Skeletal muscle satellite cell (primary cell): Measurements from ENCODE around the gene FAM20C.

Experiments
- H3K27me3 ChIP-seq: 2 replicates; pipeline ENCODE4 v1.7.0; 2013; ENCODE audit warnings: low read length; ENCODE audit not compliant: control insufficient read depth, insufficient read depth
- H3K36me3 ChIP-seq: 2 replicates; pipeline ENCODE4 v1.7.0; 2013; ENCODE audit warnings: mild to moderate bottlenecking, control low read depth, low read length; ENCODE audit not compliant: insufficient read depth
- H3K4me1 ChIP-seq: 2 replicates; pipeline ENCODE4 v1.7.0; 2013; ENCODE audit warnings: low read length; ENCODE audit not compliant: control insufficient read depth, insufficient read depth
- H3K4me2 ChIP-seq: 2 replicates; pipeline ENCODE4 v1.7.0; 2013; ENCODE audit warnings: mild to moderate bottlenecking, low read length
- H3K4me3 ChIP-seq: 2 replicates; pipeline ENCODE4 v1.7.0; 2013; ENCODE audit warnings: low read length
- H3K9ac ChIP-seq: 2 replicates; pipeline ENCODE4 v1.7.0; 2013; ENCODE audit warnings: mild to moderate bottlenecking, low read depth, low read length, moderate library complexity
- H3K9me3 ChIP-seq: replicated peaks from 2 replicates; pipeline ENCODE4 v1.7.0; 2013; ENCODE audit warnings: mild to moderate bottlenecking, control low read depth, low read length

Gene FAM20C

GRCh38 chr7:255038-255435 is 62.7 kb downstream of the FAM20C start:
- H3K36me3 ChIP-seq: peaks cover 34% of the 10 kb centered on the region
- H3K4me1 ChIP-seq: no peaks in the 10 kb centered on the region
- H3K9me3 ChIP-seq: no peaks in the 10 kb centered on the region
- no peak overlapping the region for H3K9ac ChIP-seq
- no peak overlapping the region for H3K4me3 ChIP-seq
- H3K4me2 ChIP-seq: no peak overlapping the region
- no peaks in the 10 kb centered on the region for H3K27me3 ChIP-seq

- no peaks in the 10 kb centered on the region for H3K4me1 ChIP-seq
- peaks cover 41% of the 10 kb centered on the region for H3K36me3 ChIP-seq
- no peak overlapping the region for H3K9ac ChIP-seq
- no peak overlapping the region for H3K4me2 ChIP-seq
- H3K9me3 ChIP-seq: no peaks in the 10 kb centered on the region
- H3K4me3 ChIP-seq: no peak overlapping the region
- H3K27me3 ChIP-seq: no peaks in the 10 kb centered on the region
Observed at GRCh38 chr7:255721-256361, 63.5 kb downstream of the FAM20C start.

GRCh38 chr7:256461-256940 is 64.1 kb downstream of the FAM20C start:
- Histone ChIP-seq H3K36me3 (peaks cover 43% of the 10 kb centered on the region), H3K4me3 (no peak overlapping the region), H3K9me3 (no peaks in the 10 kb centered on the region), H3K4me2 (no peak overlapping the region), H3K9ac (no peak overlapping the region), H3K27me3 (no peaks in the 10 kb centered on the region), H3K4me1 (no peaks in the 10 kb centered on the region)

GRCh38 chr7:256981-257646 is 64.7 kb downstream of the FAM20C start:
- Histone ChIP-seq H3K27me3 (no peaks in the 10 kb centered on the region), H3K9ac (no peak overlapping the region), H3K36me3 (peaks cover 43% of the 10 kb centered on the region), H3K4me2 (no peak overlapping the region), H3K9me3 (peaks cover 5% of the 10 kb centered on the region), H3K4me3 (no peak overlapping the region), H3K4me1 (no peaks in the 10 kb centered on the region)

GRCh38 chr7:257647-257992 is 65.2 kb downstream of the FAM20C start:
- no peak overlapping the region for H3K4me3 ChIP-seq
- H3K9ac ChIP-seq: no peak overlapping the region
- peaks cover 10% of the 10 kb centered on the region for H3K9me3 ChIP-seq
- H3K36me3 ChIP-seq: peaks cover 43% of the 10 kb centered on the region
- no peaks in the 10 kb centered on the region for H3K27me3 ChIP-seq
- H3K4me1 ChIP-seq: no peaks in the 10 kb centered on the region
- H3K4me2 ChIP-seq: no peak overlapping the region

GRCh38 chr7:258476-259190 is 66.3 kb downstream of the FAM20C start:
- Histone ChIP-seq H3K9me3 (peaks cover 11% of the 10 kb centered on the region), H3K4me3 (no peak overlapping the region), H3K36me3 (peaks cover 35% of the 10 kb centered on the region)

GRCh38 chr7:259191-259505 is 66.8 kb downstream of the FAM20C start:
- Histone ChIP-seq H3K4me3 (no peak overlapping the region), H3K36me3 (peaks cover 35% of the 10 kb centered on the region), H3K27me3 (no peaks in the 10 kb centered on the region), H3K9me3 (peaks cover 11% of the 10 kb centered on the region), H3K4me1 (no peaks in the 10 kb centered on the region), H3K9ac (no peak overlapping the region), H3K4me2 (no peak overlapping the region)

More at GRCh38 chr7:258476-259190, 66.3 kb downstream of the FAM20C start:
- no peaks in the 10 kb centered on the region for H3K4me1 ChIP-seq
- H3K27me3 ChIP-seq: no peaks in the 10 kb centered on the region
- no peak overlapping the region for H3K9ac ChIP-seq
- H3K4me2 ChIP-seq: no peak overlapping the region

- no peak overlapping the region for H3K4me3 ChIP-seq
- H3K27me3 ChIP-seq: peaks cover 6% of the 10 kb centered on the region
- no peak overlapping the region for H3K4me2 ChIP-seq
- no peaks in the 10 kb centered on the region for H3K4me1 ChIP-seq
- H3K36me3 ChIP-seq: peaks cover 35% of the 10 kb centered on the region
- no peak overlapping the region for H3K9ac ChIP-seq
- peaks cover 11% of the 10 kb centered on the region for H3K9me3 ChIP-seq
Observed at GRCh38 chr7:259751-260405, 67.5 kb downstream of the FAM20C start.

GRCh38 chr7:260441-261281 is 68.3 kb downstream of the FAM20C start:
- Histone ChIP-seq H3K4me3 (no peak overlapping the region), H3K9me3 (peaks cover 11% of the 10 kb centered on the region), H3K36me3 (peaks cover 35% of the 10 kb centered on the region), H3K4me1 (no peaks in the 10 kb centered on the region), H3K9ac (no peak overlapping the region), H3K4me2 (no peak overlapping the region), H3K27me3 (peaks cover 9% of the 10 kb centered on the region)

- H3K36me3 ChIP-seq: peaks cover 33% of the 10 kb centered on the region
- H3K4me2 ChIP-seq: no peak overlapping the region
- H3K4me3 ChIP-seq: no peak overlapping the region
- no peaks in the 10 kb centered on the region for H3K4me1 ChIP-seq
- H3K9me3 ChIP-seq: peaks cover 11% of the 10 kb centered on the region
- no peak overlapping the region for H3K9ac ChIP-seq
- peaks cover 9% of the 10 kb centered on the region for H3K27me3 ChIP-seq
Observed at GRCh38 chr7:261341-262250, 69.2 kb downstream of the FAM20C start.
